22Rv1 (cell line): ENCODE data around the gene NNMT.
"Not testable (repeated sequence)": the region's sequence is repeated elsewhere in the genome, so short reads cannot be mapped to it uniquely, and the experiment has no call there.

Experiments
- H3K27ac ChIP-seq: fragments of 450-650 bp; 2 replicates; pipeline ENCODE4 v1.5.1; 2017
- CTCF ChIP-seq: fragments of 450-650 bp; IDR thresholded peaks from 2 replicates; pipeline ENCODE4 v1.5.1; 2017; ENCODE audit warnings: mild to moderate bottlenecking
- ZFX ChIP-seq: fragments of 450-650 bp; IDR thresholded peaks from 2 replicates; pipeline ENCODE4 v1.6.1; 2017; ENCODE audit warnings: antibody characterized with exemption, borderline replicate concordance

The NNMT gene

GRCh38 chr11:114340311-114341131 lies 44.3 kb downstream of the NNMT start:
- peak; percentile 89 for TF ChIP-seq CTCF
- no peak for TF ChIP-seq ZFX
- H3K27ac ChIP-seq: no peak overlapping the region

- H3K27ac ChIP-seq: not testable (repeated sequence)
Observed at GRCh38 chr11:114341667-114342066, 45.5 kb downstream of the NNMT start.

- H3K27ac ChIP-seq: no peak overlapping the region
Observed at GRCh38 chr11:114342476-114342875, 46.3 kb downstream of the NNMT start.

GRCh38 chr11:114343020-114343419 lies 46.8 kb downstream of the NNMT start:
- TF ChIP-seq CTCF (no peak), ZFX (no peak)
- H3K27ac ChIP-seq: no peak overlapping the region

More at GRCh38 chr11:114342476-114342875, 46.3 kb downstream of the NNMT start:
- TF ChIP-seq CTCF: no peak
- TF ChIP-seq ZFX: no peak

- H3K27ac ChIP-seq: no peak overlapping the region
- TF ChIP-seq ZFX: no peak
- TF ChIP-seq CTCF: no peak
Observed at GRCh38 chr11:114343493-114343892, 47.3 kb downstream of the NNMT start.

GRCh38 chr11:114344494-114344893 lies 48.3 kb downstream of the NNMT start:
- TF ChIP-seq CTCF: no peak
- no peak for TF ChIP-seq ZFX
- no peak overlapping the region for H3K27ac ChIP-seq

GRCh38 chr11:114345575-114346222 lies 49.5 kb downstream of the NNMT start:
- no peak for TF ChIP-seq ZFX
- TF ChIP-seq CTCF: no peak
- no peak overlapping the region for H3K27ac ChIP-seq
